Neural progenitor cell (in vitro differentiated cells): ENCODE data around the gene ANKRD7. TPM values are rescaled to one million over a fixed set of nuclear protein-coding genes. Genes with fewer than 3 reads are reported as not detected.

ENCODE experiments used
- DNase-seq: peaks from one replicate; pipeline ENCODE4 v3.0.0-alpha.2; 2016; ENCODE audit warnings: low spot score
- H2AFZ ChIP-seq: fragments of 200-600 bp; sonication (generic); replicated peaks from 2 replicates; pipeline ENCODE4 v1.6.1; 2016; ENCODE audit warnings: antibody characterized with exemption
- H3F3A ChIP-seq: fragments of 200-600 bp; sonication (generic); 2 replicates; pipeline ENCODE4 v1.6.1; 2016; ENCODE audit warnings: antibody characterized with exemption, low read depth
- H3K27ac ChIP-seq: fragments of 200-600 bp; sonication (generic); 2 replicates; pipeline ENCODE4 v1.5.1; 2016; ENCODE audit warnings: mild to moderate bottlenecking
- H3K27me3 ChIP-seq: fragments of 200-600 bp; sonication (generic); 2 replicates; pipeline ENCODE4 v1.6.1; 2016; ENCODE audit warnings: mild to moderate bottlenecking, moderate library complexity
- H3K36me3 ChIP-seq: fragments of 200-600 bp; sonication (generic); 2 replicates; pipeline ENCODE4 v1.5.1; 2016
- H3K4me1 ChIP-seq: fragments of 200-600 bp; sonication (generic); 2 replicates; pipeline ENCODE4 v1.6.1; 2016; ENCODE audit warnings: mixed run types
- H3K4me2 ChIP-seq: fragments of 200-600 bp; sonication (generic); 2 replicates; pipeline ENCODE4 v1.6.1; 2016
- H3K4me3 ChIP-seq: fragments of 200-600 bp; sonication (generic); 2 replicates; pipeline ENCODE4 v1.5.1; 2016
- H3K79me2 ChIP-seq: fragments of 200-600 bp; sonication (generic); 2 replicates; pipeline ENCODE4 v1.6.1; 2016; ENCODE audit warnings: low read depth
- H3K9ac ChIP-seq: fragments of 200-600 bp; sonication (generic); 2 replicates; pipeline ENCODE4 v1.6.1; 2016
- H3K9me3 ChIP-seq: fragments of 200-600 bp; sonication (generic); 2 replicates; pipeline ENCODE4 v1.5.1; 2016; ENCODE audit warnings: low read depth
- H4K20me1 ChIP-seq: fragments of 200-600 bp; sonication (generic); 2 replicates; pipeline ENCODE4 v1.6.1; 2016; ENCODE audit warnings: low read depth
- H3K27ac Mint-ChIP-seq: 3 replicates; pipeline ENCODE4 v1.8.0; 2021; ENCODE audit warnings: mixed read lengths
- H3K27me3 Mint-ChIP-seq: 2 replicates; pipeline ENCODE4 v1.8.0; 2022; ENCODE audit warnings: low read depth, mild to moderate bottlenecking, inconsistent platforms, moderate library complexity, mixed read lengths; ENCODE audit not compliant: insufficient read depth
- H3K36me3 Mint-ChIP-seq: 3 replicates; pipeline ENCODE4 v1.8.0; 2021; ENCODE audit warnings: mixed read lengths
- H3K4me1 Mint-ChIP-seq: 3 replicates; pipeline ENCODE4 v1.8.0; 2021; ENCODE audit warnings: mixed read lengths
- H3K4me3 Mint-ChIP-seq: 3 replicates; pipeline ENCODE4 v1.8.0; 2021; ENCODE audit warnings: mild to moderate bottlenecking, moderate library complexity, mixed read lengths
- H3K9me3 Mint-ChIP-seq: 3 replicates; pipeline ENCODE4 v1.8.0; 2020; ENCODE audit warnings: mixed read lengths
- CTCF ChIP-seq: fragments of 200-600 bp; sonication (generic); IDR thresholded peaks from 2 replicates; pipeline ENCODE4 v1.5.1; 2017; ENCODE audit warnings: antibody characterized with exemption, mild to moderate bottlenecking
- EZH2 ChIP-seq: fragments of 200-600 bp; sonication (generic); IDR thresholded peaks from 2 replicates; pipeline ENCODE4 v1.6.1; 2017; ENCODE audit warnings: antibody characterized with exemption, mild to moderate bottlenecking, moderate library complexity
- EZH2phosphoT487 ChIP-seq: fragments of 200-600 bp; sonication (generic); IDR thresholded peaks from 2 replicates; pipeline ENCODE4 v1.6.1; 2017; ENCODE audit warnings: antibody characterized with exemption
- total RNA-seq: library from RNA; depleted of rRNA; stranded (reverse); fragments of >200 nt; gene quantifications from 2 replicates; pipeline ENCODE4 v1.2.3, GENCODE V29; 2015; ENCODE audit warnings: low replicate concordance

ANKRD7 gene
- total RNA-seq, 1 donor from 2014 or later, result not detected

- Histone ChIP-seq H3K27ac (no peak overlapping the region), H3K79me2 (no peaks in the 10 kb centered on the region), H3K27me3 (no peaks in the 10 kb centered on the region), H3K4me1 (no peaks in the 10 kb centered on the region), H3K4me2 (no peak overlapping the region), H3K4me3 (no peak overlapping the region), H3K9me3 (no peaks in the 10 kb centered on the region), H4K20me1 (no peaks in the 10 kb centered on the region), H3K36me3 (no peaks in the 10 kb centered on the region), H2AFZ (no peak overlapping the region), H3K9ac (no peak overlapping the region), H3F3A (no peaks in the 10 kb centered on the region)
- Mint-ChIP-seq H3K36me3 (peaks cover 3% of the 10 kb centered on the region), H3K4me1 (no peaks in the 10 kb centered on the region), H3K27ac (no peak overlapping the region), H3K4me3 (no peak overlapping the region), H3K27me3 (no peaks in the 10 kb centered on the region), H3K9me3 (peaks cover 9% of the 10 kb centered on the region)
- no peak for TF ChIP-seq EZH2phosphoT487
- no peak for TF ChIP-seq EZH2
- TF ChIP-seq CTCF, result no peak
- no peak for DNase-seq
Observed at GRCh38 chr7:118289476-118289875, 65.0 kb downstream of the ANKRD7 start.

Other genes with a start within 250 kb of the ANKRD7 start
- 75.8 and 84.7 TPM in 2 replicates for gene LSM8, start 40.5 kb upstream of the ANKRD7 start, total RNA-seq